ENCODE measurements around the gene ITGB5.

- TF ChIP-seq CTCF (conservative IDR thresholded peaks at IDR 0.05 in 1 of 2, IDR thresholded peaks at IDR 0.05 in 1 of 2; ENCODE audit: low read depth in 1 of 2, low read length in 2 of 2) (no peak), EZH2 (IDR thresholded peaks at IDR 0.05; ENCODE audit: low read length, missing control alignments) (no peak)
These were observed 38.9 kb downstream of the ITGB5 start for GRCh38 chr3:124848300-124848699.

Data from fibroblast of lung (primary cell).